Right lobe of liver (tissue), 4 donors: ENCODE results near the gene ACSBG1.

Source experiments
- POLR2A ChIP-seq: fragments of 450-650 bp; IDR thresholded peaks from one replicate; pipeline ENCODE4 v1.6.1; 2017; ENCODE audit warnings: antibody characterized with exemption, mild to moderate bottlenecking
- TF ChIP-seq, protein P1 (sequence below), 4 donors: fragments of 200-600 bp in 3 of 4; fragments of 450-650 bp in 1 of 4; IDR thresholded peaks; one replicate each; pipeline versions ENCODE4 v1.5.1 to v1.8.0; 2016 to 2022; ENCODE audit warnings: antibody characterized with exemption in 4 of 4, mild to moderate bottlenecking in 2 of 4
- donor health status: DM: no; HTN: no; CAD: no.
- donor health status: DM: no; HTN: no; CAD: no.
- donor health status: DM: no; HTN: yes; CAD: no.

DNA sequence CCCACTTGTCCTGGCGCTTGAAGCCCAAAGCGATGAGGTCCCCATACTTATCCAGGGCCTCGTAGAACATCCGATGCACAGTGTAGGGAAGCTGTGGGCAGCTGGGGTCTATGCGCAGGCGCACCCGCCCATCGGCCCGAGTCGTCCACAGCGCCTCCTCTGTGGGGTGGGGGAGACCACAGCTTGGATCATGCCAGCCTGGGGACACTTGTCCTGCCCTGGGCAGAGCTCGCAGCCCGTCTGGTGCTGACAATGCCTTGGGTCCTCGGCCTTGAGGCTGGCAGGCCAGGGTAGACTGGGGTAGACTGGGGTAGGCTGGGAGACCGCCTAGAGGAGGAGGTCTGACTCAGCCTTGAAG, 39.8 kb downstream of the ACSBG1 start:
- TF ChIP-seq POLR2A = no peak
- TF ChIP-seq, protein P1, sequence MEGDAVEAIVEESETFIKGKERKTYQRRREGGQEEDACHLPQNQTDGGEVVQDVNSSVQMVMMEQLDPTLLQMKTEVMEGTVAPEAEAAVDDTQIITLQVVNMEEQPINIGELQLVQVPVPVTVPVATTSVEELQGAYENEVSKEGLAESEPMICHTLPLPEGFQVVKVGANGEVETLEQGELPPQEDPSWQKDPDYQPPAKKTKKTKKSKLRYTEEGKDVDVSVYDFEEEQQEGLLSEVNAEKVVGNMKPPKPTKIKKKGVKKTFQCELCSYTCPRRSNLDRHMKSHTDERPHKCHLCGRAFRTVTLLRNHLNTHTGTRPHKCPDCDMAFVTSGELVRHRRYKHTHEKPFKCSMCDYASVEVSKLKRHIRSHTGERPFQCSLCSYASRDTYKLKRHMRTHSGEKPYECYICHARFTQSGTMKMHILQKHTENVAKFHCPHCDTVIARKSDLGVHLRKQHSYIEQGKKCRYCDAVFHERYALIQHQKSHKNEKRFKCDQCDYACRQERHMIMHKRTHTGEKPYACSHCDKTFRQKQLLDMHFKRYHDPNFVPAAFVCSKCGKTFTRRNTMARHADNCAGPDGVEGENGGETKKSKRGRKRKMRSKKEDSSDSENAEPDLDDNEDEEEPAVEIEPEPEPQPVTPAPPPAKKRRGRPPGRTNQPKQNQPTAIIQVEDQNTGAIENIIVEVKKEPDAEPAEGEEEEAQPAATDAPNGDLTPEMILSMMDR (IDR thresholded peaks at IDR 0.05) = no peak
